T-helper 1 cell (primary cell): ENCODE results near the gene SHD.
"Not testable (repeated sequence)": the region's sequence is repeated elsewhere in the genome, so short reads cannot be mapped to it uniquely, and the experiment has no call there.

ENCODE experiments used
- DNase-seq, 5 donors: peaks; one replicate each; pipeline ENCODE4 v3.0.0-alpha.2; 2012 to 2020
- total RNA-seq, 4 donors: gene quantifications; one replicate each; lab custom pipeline; 2026; lab: John Stamatoyannopoulos, UW

SHD gene
- total RNA-seq: 0 to 0.27 (median 0.14) reads per million in 4 donors

GRCh38 chr19:4278419-4279266, at the start of gene SHD:
SHD (plus strand) TSS chr19:4279266; CDS start chr19:4280064, 798 bp downstream.
- no peak for DNase-seq

GRCh38 chr19:4230237-4230636, 48.8 kb upstream of the SHD start:
- DNase-seq: not testable (repeated sequence)

GRCh38 chr19:4231521-4231920, 47.5 kb upstream of the SHD start:
- not testable (repeated sequence) for DNase-seq

- DNase-seq: not testable (repeated sequence)
Observed at GRCh38 chr19:4232139-4232538, 46.9 kb upstream of the SHD start.

GRCh38 chr19:4232614-4233281, 46.3 kb upstream of the SHD start:
- no peak for DNase-seq

- DNase-seq: peak; percentile 28 to 64 (median 50)
Observed at GRCh38 chr19:4233282-4233853, 45.7 kb upstream of the SHD start.

GRCh38 chr19:4234142-4234861, 44.8 kb upstream of the SHD start:
- DNase-seq: no peak

GRCh38 chr19:4234862-4235201, 44.2 kb upstream of the SHD start:
- DNase-seq: no peak

- not testable (repeated sequence) for DNase-seq
Observed at GRCh38 chr19:4237510-4237909, 41.6 kb upstream of the SHD start.

- no peak for DNase-seq
Observed at GRCh38 chr19:4238831-4239230, 40.2 kb upstream of the SHD start.

GRCh38 chr19:4241824-4242430, 37.1 kb upstream of the SHD start:
- no peak for DNase-seq

GRCh38 chr19:4245938-4246337, 33.1 kb upstream of the SHD start:
- DNase-seq: not testable (repeated sequence)

GRCh38 chr19:4246767-4247593, 32.1 kb upstream of the SHD start, which contains the start of gene YJU2:
YJU2 (plus strand) TSS chr19:4247080; CDS start chr19:4247147, 67 bp downstream.
- peak; percentile 97 to 99 (median 99) for DNase-seq

- no peak for DNase-seq
Observed at GRCh38 chr19:4256563-4256962, 22.5 kb upstream of the SHD start.

GRCh38 chr19:4257025-4257424, 22.0 kb upstream of the SHD start:
- no peak for DNase-seq

- no peak for DNase-seq
Observed at GRCh38 chr19:4258181-4258580, 20.9 kb upstream of the SHD start.

GRCh38 chr19:4260613-4261191, 18.4 kb upstream of the SHD start:
- no peak for DNase-seq

GRCh38 chr19:4264812-4265211, 14.3 kb upstream of the SHD start:
- no peak for DNase-seq

GRCh38 chr19:4266253-4267000, 12.6 kb upstream of the SHD start:
- DNase-seq: no peak
